HTR-8/SVneo (cell line): ENCODE data around the gene LRRC40.
"Not testable (repeated sequence)": the region's sequence is repeated elsewhere in the genome, so short reads cannot be mapped to it uniquely, and the experiment has no call there.

Source experiments
- DNase-seq: peaks from one replicate; pipeline ENCODE4 v3.0.0; 2011; ENCODE audit warnings: low spot score, mixed read lengths; ENCODE audit not compliant: insufficient read length
- FAIRE-seq: peaks from 2 replicates; lab custom pipeline; 2011; peaks lifted over from hg19 to GRCh38; lab: Jason Lieb, UNC

LRRC40 gene

GRCh38 chr1:70204600-70204999 lies 779 bp downstream of the LRRC40 start:
- no peak for FAIRE-seq
- DNase-seq = no peak

- FAIRE-seq = no peak
- DNase-seq = no peak
These were observed 1.2 kb downstream of the LRRC40 start for GRCh38 chr1:70204139-70204538.

- FAIRE-seq = no peak
- DNase-seq = no peak
These were observed 3.1 kb downstream of the LRRC40 start for GRCh38 chr1:70202173-70202758.

- DNase-seq (no peak), FAIRE-seq (no peak)
These were observed 5.3 kb downstream of the LRRC40 start for GRCh38 chr1:70200065-70200464.

- FAIRE-seq (no peak), DNase-seq (no peak)
These were observed 9.0 kb downstream of the LRRC40 start for GRCh38 chr1:70196333-70196732.

GRCh38 chr1:70195342-70195741 lies 10.0 kb downstream of the LRRC40 start:
- DNase-seq (no peak), FAIRE-seq (no peak)

- FAIRE-seq (no peak), DNase-seq (no peak)
These were observed 10.8 kb downstream of the LRRC40 start for GRCh38 chr1:70194601-70195000.

GRCh38 chr1:70192446-70192845 lies 12.9 kb downstream of the LRRC40 start:
- not testable (repeated sequence) for FAIRE-seq, DNase-seq

- no peak for FAIRE-seq
- no peak for DNase-seq
These were observed 15.2 kb downstream of the LRRC40 start for GRCh38 chr1:70190180-70190579.

- no peak for DNase-seq
- no peak for FAIRE-seq
These were observed 16.9 kb downstream of the LRRC40 start for GRCh38 chr1:70188522-70188921.

GRCh38 chr1:70185181-70185580 lies 20.2 kb downstream of the LRRC40 start:
- not testable (repeated sequence) for DNase-seq, FAIRE-seq

GRCh38 chr1:70171512-70171911 lies 33.9 kb downstream of the LRRC40 start:
- DNase-seq (no peak), FAIRE-seq (no peak)

GRCh38 chr1:70169018-70169839 lies 36.1 kb downstream of the LRRC40 start:
- DNase-seq (no peak), FAIRE-seq (no peak)

GRCh38 chr1:70168283-70168682 lies 37.1 kb downstream of the LRRC40 start:
- no peak for FAIRE-seq
- no peak for DNase-seq

GRCh38 chr1:70164350-70164749 lies 41.0 kb downstream of the LRRC40 start:
- no peak for FAIRE-seq
- DNase-seq = no peak

- DNase-seq (peak; percentile 10), FAIRE-seq (no peak)
These were observed 48.8 kb downstream of the LRRC40 start for GRCh38 chr1:70156529-70157120.

- DNase-seq = no peak
- no peak for FAIRE-seq
These were observed 51.6 kb downstream of the LRRC40 start for GRCh38 chr1:70153739-70154138.

GRCh38 chr1:70150444-70150843 lies 54.9 kb downstream of the LRRC40 start:
- DNase-seq = no peak

GRCh38 chr1:70146488-70146887 lies 58.9 kb downstream of the LRRC40 start:
- FAIRE-seq = no peak
- no peak for DNase-seq

More at GRCh38 chr1:70150444-70150843, 54.9 kb downstream of the LRRC40 start:
- no peak for FAIRE-seq

- FAIRE-seq = no peak
- DNase-seq = peak; percentile 3
These were observed 62.2 kb downstream of the LRRC40 start for GRCh38 chr1:70143048-70143659.

- DNase-seq (no peak), FAIRE-seq (no peak)
These were observed 63.3 kb downstream of the LRRC40 start for GRCh38 chr1:70142075-70142474.
